CD4-positive, alpha-beta T cell treated with Interleukin-17A for 4 hours (primary cell): ENCODE measurements around the gene HCFC1R1.

Source experiments
- DNase-seq: peaks from one replicate; pipeline ENCODE4 v3.0.0-alpha.2; 2020; ENCODE audit warnings: mixed read lengths

The HCFC1R1 gene

DNA sequence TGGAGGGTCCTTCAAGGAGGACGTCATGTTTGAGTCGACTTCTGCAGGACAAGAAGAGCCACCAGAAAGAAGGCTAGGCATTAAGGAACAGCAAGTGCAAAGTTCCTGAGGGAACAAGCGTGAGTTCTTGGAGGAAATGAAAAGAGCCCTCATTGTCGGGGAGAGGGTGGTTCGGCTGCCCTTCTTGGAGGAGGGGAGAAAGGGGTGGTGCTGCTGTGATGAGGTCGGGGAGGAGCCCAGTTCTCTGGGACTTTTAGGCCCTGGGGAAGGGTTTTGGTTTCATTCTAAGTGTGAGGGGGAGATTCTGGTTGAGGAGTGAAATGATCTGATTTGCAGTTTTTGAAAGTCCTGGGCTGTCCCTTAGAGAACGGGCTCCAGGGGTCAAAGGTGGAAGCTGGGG lies 8.9 kb upstream of the HCFC1R1 start:
- no peak for DNase-seq

DNA sequence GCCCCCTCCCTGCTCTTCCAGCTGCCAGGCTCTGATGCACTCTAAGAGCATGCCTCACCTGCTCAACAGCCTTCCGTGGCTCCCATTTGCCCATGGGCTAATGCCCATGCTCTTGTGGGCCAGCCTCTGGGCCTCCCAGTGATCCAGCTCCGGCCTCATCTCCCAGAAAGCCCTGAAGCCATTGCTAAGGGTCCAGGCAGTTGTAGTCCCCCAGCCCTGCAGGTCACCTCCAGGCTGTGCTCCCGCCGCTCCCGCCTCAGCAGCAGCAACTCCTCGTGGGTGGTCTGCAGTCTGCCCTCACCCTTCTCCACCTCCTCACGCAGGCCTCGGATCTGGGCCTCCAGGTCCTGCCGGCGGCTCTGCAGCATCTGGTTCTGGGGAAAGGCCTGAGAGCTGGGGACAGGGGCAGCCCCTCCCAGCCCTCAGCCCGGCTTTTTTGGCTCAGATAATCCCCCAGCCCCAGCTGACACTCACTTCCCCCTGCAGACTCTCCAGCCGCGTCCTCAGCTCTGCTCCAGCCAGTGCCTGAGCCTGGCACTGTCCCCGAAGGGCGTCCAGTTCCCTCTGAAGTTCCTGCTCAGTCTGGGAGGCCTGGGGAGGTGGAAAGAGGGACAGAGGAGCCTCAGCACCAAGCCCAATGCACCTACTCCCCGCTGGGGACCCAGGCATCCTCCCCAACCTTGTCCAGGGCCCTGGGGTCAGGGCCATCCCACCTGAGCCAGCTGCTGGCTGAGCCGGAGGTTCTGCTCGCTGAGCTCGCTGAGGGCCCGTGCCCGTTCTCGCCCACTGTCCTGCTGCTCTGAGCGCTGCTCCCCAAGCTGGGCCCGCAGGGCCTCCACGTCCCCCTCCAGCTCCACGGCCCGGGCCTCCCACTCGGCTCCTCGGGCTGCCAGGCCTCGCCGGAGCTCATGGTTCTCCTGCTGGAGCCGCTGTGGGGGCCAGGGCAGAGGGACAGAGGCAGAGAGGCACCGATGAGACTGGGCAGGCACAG lies 6.8 kb upstream of the HCFC1R1 start:
- no peak for DNase-seq

DNA sequence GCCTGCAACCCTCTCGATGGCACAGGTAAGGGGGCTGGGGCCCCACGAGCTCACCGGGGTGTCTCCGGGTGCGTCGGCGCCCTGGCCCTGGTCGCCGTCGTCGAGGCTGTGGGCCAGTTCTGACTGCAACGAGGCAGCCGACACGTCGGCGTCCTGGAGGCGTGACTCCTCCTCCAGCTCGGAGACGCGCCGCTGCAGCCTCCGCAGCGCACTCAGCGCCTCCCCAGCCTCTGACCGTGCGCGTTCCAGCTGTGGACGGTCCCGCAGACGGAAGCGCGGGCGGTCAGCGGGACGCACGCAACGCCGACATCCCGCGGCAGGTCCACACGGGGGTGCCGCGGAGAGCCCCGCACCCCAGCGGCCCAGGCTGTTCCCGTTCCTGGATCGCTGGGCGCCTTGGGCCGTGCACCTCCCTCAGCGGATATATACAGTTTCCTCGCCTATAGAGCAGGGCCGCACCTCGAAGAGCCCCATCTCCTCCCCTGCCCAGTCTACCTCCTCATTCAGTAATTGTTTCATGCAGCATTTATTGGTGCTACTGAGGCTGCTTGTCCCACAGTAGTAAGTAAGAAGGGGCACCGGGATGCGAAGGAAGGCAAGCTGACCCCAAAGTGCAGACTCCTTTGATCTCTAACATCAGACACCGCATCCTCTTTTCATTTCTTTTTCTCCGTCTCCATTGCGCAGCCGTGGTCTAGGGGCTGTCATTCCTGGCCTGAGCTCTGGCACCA lies 5.9 kb upstream of the HCFC1R1 start:
- peak; percentile 56 for DNase-seq

DNA sequence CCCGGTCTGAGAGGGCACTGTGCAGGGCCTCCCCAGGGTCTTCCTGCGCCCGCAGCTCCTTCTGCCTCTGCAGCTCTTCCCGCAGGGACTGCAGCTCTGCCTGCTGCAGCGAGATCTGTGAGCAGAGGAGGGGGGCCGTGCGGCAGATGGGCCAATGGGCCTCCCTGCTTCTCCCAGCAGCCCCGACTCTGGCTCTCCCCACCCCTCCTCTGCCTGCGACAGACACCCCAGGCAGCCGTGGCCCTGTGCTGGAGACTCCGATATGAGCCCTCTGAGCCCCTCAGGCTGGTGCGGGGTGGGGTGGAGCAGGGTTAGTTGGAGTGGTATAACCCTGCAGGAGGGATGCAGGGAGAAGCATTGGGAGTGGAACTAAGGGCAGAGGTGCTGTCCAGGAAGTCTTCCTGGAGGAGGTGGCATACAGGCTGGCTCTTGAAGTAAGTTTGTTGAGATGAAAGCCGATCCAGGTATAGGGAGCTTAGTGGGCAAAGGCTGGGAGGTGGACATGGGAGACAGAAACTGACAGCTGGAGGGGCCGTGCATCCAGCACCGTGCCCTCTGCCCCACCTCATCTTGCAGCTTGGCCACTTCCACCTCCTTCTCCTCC lies 5.1 kb upstream of the HCFC1R1 start:
- no peak for DNase-seq

DNA sequence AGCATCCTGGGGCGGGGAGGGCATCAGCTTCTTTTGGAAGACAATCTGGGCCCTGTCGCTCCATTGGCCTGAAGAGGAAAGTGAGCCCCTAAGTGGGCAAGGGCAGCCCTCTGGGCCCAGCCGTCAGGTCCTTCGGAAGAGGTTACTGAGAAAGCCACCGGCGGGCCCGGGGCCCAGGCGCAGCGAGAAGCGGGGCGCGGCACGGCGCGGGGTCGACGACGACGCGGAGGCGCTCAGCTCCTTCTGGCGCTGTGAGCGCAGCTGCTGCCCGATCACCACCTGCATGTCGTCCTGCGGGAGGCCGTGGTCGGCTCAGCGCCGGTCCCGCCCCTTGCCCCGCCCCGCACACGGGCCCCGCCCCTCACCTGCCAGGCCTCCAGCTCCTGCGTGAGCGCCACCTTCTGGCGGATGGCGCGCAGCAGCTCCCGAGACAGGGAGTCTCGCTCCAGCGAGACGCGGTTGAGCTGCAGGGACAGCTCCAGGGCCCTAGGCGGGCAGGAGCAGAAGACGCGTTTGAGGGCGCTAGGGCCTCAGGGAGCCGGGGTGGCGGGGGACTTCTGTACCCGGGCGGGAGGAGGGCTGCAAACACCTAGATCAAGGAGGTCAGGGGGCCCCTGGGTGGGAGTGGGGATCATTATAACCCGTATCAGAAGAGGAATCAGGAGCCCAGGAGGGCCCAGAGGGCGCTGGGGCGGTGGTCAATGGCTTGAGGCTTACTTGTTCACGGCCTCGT lies 4.4 kb upstream of the HCFC1R1 start:
- DNase-seq, result peak; percentile 96

DNA sequence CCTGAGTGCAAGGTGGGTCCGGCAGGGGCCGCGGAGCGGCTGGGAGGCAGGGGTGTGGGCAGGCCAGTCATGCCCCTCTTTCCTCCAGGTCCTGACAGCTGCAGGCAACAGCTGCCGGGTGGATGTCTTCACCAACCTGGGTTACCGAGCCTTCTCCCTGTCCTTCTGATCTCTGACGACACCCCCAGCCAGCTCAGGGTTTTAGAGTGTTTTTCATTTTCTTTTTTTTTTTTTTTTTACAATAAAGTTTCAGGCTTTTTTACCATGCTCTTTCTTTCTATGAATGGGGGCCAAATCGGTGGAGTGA lies 3.7 kb upstream of the HCFC1R1 start:
- DNase-seq, result no peak

DNA sequence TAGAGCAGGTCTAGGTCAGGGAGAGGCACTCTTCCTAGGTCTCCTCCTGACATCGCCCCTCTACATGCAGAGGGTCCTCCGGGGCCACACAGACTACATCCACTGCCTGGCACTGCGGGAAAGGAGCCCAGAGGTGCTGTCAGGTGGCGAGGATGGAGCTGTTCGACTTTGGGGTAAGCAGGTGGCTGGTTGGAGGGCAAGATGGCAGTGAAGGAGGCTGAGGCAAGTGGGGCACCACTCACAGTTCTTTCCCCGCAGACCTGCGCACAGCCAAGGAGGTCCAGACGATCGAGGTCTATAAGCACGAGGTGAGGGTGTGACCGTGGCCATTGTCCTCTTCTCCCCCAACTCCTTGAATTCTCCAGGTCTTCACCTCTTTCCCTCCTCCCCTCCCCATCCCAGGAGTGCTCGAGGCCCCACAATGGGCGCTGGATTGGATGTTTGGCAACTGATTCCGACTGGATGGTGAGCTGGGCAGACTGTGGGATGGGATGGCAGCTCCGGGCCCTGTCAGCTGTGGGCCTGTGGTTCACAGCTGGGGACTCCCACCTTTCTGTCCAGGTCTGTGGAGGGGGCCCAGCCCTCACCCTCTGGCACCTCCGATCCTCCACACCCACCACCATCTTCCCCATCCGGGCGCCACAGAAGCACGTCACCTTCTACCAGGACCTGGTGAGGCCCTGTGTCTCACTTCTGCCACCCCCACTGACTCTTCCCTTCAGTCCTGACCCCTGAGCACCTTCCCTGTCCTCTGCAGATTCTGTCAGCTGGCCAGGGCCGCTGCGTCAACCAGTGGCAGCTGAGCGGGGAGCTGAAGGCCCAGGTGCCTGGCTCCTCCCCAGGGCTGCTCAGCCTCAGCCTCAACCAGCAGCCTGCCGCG lies 3.1 kb upstream of the HCFC1R1 start:
- DNase-seq, result no peak

DNA sequence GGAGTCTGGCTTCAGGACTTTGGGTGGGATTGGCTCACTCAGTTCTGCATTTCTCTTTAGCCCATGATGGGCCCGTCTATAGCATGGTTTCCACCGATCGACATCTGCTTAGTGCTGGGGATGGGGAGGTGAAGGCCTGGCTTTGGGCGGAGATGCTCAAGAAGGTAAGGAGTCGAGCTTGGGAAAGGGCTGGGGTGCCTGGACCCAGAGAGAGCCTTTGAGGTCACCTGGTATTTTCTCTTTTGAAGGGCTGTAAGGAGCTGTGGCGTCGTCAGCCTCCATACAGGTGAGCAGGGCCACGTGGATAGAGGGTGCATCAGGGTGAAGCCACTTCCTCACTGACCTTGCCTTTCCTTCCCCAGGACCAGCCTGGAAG lies 2.2 kb upstream of the HCFC1R1 start:
- no peak for DNase-seq

DNA sequence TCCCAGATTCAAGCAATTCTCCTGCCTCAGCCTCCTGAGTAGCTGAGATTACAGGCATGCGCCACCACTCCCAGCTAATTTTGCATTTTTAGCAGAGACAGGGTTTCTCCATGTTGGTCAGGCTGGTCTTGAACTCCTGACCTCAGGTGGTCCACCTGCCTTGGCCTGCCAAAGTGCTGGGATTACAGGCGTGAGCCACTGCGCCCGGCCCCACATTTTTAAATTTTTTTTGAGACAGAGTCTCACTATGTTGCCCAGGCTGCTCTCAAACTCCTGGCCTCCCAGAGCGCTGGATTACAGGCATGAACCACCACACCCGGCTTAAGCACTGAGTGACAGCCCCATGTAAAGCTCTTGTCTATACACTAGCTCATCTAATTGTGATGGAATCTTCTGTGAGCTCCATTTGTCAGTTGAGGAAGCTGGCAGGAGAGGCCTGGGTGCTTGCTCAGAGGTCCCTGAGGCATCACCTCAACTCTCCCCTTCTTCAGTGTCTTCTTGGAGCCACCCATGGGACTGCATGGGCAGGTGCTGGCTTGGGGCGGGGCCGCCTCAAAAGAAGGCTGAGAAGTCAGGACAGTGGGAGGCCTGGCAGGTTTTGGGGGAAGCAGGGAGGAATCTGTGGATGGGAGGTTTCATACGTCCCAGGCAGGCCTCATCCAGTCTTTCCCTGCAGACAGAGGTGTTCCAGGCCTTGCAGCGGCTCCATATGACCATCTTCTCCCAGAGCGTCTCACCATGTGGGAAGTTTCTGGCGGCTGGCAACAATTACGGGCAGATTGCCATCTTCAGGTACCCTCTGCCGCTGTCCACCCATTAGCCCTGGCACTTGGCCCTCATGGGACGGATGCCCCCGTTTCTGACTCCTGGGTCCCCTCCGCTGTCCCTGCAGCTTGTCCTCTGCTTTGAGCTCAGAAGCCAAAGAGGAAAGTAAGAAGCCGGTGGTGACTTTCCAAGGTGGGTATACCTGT lies 1.6 kb upstream of the HCFC1R1 start:
- no peak for DNase-seq

DNA sequence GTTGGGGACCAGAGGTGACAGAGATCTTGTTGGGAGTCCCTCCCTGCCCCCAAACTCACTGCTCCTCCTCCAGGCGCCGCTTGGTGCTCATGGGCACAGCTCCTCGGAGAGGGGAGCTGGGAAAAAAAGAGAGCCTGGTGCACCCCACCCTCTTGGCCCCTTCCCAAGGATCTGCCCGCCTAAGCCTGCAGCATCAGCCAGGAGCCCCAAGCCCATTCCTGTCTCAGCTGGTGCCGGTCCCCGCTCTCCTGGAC lies 400 bp downstream of the HCFC1R1 start:
- DNase-seq, result peak; percentile 47

DNA sequence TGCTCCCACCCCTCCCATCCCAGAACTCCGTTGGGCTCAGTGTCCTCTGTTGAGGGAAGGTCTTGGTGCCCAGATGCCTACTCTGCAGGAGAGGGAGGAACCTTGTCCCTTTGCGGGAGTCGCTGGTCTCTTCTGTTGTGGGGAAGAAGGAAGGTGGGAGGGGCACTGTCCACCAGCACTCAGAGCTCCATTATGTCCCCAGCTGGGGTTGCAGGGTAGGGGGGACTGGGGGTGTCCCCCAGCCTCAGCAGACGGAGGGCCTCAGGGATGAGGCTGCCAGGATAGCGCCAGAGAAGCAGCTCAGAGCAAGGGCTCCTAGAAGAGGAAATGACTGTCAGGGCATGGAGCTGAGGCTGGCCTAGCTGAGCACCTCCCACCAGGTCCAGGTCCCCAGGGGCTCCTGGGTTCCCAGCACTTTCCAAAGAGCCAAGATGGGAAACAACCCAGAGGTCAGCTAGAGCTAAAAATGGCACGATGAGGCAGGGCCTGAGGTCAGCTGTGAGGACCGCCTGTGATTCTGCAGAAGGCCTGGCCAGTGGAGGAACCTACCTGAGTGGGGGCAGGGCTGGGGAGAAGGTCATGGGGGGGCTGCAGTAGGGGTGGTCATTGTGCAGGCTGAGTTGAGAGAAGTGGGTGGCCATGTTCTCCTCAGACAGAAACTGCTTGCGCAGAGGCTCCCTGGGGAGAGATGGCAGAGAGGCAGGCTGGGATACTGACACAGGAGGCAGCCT lies 893 bp downstream of the HCFC1R1 start:
- DNase-seq, result peak; percentile 42

DNA sequence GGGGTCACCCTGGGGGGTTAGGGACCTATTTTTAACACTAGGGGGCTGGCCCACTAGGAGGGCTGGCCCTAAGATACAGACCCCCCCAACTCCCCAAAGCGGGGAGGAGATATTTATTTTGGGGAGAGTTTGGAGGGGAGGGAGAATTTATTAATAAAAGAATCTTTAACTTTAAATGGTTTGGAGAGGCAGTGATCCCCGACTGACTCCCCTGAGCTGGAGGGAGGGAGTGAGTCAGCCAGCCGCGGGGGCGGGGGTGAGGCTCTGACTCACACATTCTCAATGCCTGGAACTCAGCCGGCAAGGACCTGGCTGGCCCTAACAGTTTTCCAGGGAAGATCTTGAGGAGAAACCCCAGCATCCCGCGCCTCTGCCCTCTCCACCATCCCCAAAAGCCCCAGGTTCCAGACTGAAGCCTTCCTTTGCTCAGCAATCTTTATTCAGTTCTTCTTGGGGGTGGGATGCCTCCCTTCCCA lies 1.5 kb downstream of the HCFC1R1 start:
- peak; percentile 92 for DNase-seq

DNA sequence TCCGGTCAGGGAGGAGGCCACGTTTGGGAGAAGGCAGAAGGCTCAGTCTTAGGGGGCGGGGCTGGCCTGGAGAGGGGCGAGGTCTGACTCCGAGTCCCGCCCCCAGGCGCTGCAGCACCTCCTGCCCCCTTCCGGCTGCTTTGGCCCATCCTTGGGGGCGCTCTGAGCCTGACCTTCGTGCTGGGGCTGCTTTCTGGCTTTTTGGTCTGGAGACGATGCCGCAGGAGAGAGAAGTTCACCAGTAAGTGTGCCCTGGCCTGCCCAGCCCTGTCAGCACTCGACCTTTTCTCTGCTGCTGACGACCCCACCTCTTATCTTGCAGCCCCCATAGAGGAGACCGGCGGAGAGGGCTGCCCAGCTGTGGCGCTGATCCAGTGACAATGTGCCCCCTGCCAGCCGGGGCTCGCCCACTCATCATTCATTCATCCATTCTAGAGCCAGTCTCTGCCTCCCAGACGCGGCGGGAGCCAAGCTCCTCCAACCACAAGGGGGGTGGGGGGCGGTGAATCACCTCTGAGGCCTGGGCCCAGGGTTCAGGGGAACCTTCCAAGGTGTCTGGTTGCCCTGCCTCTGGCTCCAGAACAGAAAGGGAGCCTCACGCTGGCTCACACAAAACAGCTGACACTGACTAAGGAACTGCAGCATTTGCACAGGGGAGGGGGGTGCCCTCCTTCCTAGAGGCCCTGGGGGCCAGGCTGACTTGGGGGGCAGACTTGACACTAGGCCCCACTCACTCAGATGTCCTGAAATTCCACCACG lies 2.1 kb downstream of the HCFC1R1 start:
- DNase-seq, result peak; percentile 92

DNA sequence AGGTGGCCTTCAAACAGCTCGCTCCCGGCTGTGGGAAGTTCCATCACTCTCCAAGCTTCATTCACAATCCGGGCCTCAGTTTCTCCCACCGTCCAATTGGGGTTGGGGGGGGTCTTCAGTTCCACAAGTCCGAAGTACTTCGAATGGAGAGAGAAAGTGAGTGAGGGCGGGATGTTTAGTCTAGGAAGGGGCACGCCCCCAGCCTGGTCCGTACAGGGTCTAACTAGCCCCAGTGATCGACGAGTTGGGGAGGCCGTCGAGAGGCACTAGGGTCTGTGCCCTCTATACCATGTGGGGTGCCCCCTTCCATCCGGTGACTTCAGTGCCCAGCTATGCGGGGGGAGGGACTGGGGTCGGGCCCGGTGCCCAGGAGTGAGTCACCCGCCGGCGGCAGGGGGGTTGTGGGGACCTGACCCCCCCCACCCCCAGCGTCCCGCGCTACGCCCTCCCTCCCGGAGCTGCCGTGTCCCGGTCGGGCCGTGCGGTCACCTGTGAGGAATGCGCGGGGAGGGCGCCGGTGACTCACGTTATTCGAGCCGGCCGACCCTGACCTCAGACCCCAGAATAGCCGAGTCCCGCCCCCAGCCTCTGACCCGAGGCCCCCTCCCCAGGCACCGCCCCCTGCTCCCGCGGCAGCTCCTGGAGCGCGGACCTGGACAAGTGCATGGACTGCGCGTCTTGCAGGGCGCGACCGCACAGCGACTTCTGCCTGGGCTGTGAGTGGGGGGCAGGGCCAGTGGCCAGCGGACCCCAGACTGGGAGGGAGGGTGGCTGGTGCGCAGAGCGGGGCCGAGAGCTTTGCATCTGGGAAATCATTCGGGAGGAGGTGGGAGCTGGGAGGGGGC lies 2.9 kb downstream of the HCFC1R1 start:
- peak; percentile 88 for DNase-seq

DNA sequence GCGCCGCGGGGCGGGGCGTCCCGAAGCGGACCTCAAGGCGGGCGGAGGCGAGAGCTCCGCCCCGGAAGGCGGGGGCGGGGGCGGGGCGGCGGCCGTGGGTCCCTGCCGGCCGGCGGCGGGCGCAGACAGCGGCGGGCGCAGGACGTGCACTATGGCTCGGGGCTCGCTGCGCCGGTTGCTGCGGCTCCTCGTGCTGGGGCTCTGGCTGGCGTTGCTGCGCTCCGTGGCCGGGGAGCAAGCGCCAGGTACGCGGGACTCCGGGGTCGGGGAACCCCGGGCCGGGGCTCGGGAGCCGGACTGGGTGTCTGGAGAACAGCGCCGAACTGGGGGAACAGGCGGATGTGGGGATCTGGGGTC lies 3.5 kb downstream of the HCFC1R1 start, which contains the start of gene TNFRSF12A:
Gene TNFRSF12A, plus strand, starts transcription at position 122 of the 357 bp plus-strand sequence. Its CDS starts 30 bp downstream, at position 152.
- DNase-seq, result peak; percentile 84

DNA sequence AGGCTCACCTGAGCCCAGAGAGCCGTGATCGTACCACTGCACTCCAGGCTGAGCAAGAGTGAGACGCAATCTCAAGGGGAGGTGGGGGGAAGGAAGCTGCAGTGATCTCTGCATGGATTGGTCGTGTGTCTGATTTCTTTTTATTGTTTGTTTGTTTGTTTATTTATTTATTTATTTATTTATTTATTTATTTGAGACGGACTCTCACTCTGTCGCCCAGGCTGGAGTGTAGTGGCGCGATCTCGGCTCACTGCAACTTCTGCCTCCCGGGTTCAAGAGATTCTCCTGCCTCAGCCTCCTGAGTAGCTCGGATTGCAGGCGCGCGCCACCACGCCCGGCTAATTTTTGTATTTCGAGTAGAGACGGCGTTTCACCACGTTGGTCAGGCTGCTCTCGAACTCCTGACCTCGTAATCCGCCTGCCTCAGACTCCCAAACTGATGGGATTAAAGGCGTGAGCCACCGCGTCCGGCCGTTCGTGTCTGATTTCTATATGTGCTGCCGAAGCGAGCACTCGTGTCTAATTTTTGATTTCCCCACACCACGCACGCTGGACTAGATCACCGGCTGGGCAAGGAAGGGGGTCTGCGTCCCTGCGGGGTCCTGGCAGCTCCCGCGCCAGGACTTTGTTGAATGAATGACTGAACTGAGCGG lies 4.0 kb downstream of the HCFC1R1 start:
- no peak for DNase-seq

DNA sequence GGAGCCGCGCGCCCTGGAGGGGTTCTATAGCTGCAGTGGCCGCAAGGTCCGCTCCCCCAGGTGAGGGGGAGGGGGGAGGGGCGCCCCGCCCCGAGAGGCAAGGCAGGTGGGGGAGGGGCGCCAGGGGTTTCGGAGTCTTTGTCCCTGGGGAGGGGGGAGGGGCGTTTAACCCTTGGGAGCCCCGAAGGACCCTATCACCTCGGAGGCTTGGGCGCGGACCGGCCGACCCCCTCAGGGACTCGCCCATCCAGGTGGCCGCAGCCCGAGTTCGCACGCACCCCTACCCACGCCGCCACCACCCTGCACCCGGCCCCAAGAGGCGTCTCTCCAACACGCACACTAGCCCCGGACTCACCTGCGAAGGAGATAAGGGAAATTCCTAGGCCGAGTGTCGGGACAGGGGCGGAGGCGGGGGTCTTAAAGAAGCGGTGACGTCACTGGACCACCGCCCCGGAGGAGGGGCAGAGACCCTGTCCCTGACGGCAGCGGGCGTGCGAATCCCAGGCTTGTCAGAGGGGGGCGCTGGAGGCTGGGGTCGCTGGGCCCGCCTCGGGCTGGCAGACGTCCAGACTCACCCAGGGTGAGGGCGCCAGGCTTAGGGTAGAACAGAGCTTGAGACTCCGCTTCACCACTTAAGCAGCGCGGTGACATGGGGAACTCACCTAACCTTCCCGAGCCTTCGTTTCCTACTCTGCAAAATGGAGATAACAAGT lies 5.8 kb downstream of the HCFC1R1 start, which contains the start of gene CLDN6:
Gene CLDN6, minus strand, starts transcription at position 390 of the 713 bp plus-strand sequence. CDS start 2,162 bp downstream, outside the sequence.
- DNase-seq, result peak; percentile 60
